GM19395 (cell line): ENCODE results near the gene PTDSS2.

Source experiments
- ATAC-seq: cut with Tn5 transposase; IDR thresholded peaks from one replicate; pipeline ENCODE4 v1.9.1; 2021; ENCODE audit warnings: mild to moderate bottlenecking, moderate library complexity; ENCODE audit not compliant: unreplicated experiment

Gene PTDSS2

DNA sequence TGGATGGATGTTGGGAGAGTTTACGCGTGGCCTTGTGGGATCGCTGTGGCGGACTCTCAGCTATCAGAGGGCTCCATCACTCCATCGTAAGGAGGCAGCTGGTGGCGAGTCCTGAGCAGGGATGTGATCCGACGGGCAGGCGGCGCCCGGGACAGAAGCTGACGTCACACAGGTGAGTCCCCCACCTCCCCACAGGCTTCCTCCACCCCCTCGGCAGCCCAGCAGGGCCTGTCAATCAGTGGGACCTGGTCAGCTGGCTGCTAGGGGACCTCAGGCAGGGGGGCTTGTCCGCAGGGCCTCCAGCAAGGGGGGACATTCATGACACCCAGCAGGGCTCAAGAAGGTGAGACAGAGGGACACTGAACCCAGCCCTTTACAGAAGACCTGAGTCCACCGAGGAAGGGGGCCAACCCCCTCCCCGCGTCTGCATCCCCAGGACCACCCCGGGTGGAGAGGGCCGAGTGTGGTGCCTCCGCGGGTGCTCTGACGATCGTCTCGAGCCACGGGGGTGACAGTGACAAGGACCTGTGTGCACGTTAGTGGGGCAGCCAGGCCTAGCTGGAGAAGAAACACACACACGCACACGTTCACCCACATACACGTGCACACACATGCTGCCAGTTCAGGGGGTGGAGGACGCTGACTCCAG is 78.2 kb downstream of the PTDSS2 start:
- no peak for ATAC-seq

DNA sequence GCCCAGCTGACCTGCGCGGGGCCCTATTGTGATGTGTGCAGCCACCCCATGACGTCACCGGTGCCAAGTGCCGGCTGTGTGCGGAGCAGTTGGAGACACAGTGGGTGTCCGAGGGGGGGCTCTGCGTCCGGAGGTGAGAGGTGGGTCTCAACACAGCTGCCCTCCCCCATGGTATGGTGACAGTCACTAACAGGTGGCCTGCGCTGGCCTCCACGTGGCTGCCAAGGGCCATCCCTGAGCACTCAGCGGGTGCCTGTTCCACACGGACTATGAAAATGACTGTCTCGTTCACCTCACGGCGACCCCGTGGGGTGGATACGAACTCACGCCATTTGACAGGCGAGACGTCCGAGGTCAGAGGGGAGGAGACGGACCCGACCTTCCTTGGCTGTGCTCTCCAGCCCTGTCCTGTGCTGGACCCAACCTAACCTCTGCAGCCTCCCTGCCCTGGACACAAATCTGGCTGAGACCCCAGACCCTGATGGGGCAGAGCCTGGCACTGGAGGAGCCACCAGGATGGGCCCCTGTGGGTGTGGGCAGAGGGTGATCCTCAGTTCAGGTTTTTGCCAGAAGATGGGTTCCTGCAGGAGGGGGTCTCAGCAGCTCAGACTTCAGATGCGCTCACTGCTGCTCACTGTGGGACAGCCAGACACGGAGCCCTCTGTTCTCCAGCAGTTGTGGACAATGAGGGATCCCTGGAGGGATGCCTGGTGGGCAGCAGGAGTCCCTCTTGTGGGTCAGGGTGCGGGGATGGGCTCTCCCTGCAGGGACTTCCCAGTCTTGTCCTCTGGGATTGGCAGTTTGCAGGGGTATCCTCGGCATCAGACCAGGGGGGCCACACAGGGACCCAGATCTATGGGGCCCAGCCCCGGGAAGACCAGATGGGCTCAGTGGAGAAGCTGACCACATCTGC is 79.0 kb downstream of the PTDSS2 start:
- no peak for ATAC-seq

DNA sequence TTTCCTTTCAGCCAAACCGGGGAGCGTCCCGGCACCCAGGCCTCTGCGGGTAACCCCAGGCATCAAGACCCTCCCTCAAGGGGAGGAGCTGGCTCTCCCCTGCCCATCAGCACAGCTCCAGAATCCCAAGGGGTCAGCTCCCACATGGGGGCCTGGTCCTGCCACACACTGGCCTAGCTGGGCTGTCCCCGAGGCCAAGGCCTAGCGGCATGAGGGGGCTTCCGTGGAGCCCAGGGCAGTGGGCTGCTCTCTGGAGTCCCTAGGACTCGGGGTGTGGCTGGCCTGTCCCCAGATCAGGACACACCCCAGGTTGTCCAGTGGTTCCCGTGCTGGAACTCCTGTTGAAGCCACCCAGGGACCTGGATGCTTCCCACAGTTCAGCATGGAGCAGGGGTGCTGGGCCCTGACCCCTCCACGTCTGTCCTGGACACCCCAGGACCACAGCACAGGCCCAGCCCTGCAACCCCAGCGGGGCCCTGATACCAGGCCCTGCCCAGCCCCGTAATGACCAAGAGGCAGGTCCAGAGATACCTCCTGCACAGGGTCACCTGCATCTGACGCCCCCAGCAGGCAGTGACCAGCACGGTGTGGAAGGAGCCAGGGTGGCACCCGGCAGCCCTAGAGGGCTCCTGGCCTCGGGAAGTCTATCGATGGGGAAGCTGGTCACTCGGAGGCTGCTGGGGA is 79.8 kb downstream of the PTDSS2 start:
- no peak for ATAC-seq

DNA sequence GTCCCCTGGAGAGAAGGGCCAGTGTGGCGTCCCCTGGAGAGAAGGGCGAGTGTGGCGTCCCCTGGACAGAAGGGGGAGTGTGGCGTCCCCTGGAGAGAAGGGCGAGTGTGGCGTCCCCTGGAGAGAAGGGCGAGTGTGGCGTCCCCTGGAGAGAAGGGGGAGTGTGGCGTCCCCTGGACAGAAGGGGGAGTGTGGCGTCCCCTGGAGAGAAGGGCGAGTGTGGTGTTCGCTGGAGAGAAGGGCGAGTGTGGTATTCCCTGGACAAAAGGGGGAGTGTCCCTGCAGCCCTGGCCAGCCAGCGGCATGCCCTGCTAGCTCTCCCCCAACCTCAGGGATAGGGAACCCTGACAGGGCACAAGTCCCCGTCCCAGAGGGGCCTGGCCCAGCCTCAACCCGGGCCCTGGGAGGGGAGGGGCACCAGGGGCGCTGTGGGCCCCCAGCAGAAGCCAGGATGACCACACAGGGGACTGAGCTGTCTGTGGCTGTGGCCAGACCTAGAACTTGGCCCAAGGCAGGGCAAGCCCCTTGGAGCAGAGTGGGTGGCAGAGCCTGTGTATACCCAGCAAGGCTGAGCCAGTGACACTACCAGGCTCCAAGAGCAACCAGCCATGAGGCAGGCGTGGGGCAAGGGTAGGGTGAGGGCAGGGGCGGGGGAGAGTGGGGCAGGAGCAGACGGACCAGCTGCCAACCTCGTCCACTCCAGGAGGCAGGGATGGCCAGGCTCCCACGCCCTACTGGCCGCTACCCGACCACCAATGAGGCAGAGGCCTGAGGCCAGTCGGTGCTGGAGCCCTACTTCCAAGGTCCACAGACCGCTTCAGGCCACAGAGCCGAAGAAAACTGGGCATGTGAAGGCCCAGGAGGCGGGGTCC is 81.1 kb downstream of the PTDSS2 start:
- no peak for ATAC-seq

DNA sequence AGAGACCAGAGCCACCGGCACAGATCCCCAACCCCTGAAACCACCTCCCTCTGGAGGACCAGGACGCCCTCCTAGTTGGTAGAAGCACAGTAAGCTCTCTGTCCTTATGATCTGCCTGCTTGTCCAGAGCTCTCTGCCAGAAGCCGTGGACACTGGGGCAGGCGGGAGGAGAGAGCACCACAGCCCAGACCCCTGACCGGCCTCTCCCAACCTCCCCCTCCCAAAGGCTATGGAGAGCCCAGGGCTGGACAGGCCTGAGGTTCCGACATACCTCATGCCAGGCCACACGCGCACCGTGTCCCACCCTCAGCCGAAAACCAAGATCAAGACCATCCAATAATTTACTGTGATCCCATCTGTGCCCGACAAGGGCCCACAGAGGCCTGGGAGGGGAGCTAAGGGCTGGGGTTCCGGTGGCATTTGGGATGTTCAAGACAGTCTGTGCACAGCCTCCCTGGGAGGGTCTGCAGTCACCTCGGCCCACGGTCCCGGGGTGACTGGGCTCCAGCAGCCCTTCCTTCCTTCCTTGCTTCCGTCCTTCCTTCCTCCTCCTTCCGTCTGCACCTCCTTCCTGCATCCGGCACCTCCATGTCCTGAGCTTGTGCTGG is 81.9 kb downstream of the PTDSS2 start:
- ATAC-seq: no peak

DNA sequence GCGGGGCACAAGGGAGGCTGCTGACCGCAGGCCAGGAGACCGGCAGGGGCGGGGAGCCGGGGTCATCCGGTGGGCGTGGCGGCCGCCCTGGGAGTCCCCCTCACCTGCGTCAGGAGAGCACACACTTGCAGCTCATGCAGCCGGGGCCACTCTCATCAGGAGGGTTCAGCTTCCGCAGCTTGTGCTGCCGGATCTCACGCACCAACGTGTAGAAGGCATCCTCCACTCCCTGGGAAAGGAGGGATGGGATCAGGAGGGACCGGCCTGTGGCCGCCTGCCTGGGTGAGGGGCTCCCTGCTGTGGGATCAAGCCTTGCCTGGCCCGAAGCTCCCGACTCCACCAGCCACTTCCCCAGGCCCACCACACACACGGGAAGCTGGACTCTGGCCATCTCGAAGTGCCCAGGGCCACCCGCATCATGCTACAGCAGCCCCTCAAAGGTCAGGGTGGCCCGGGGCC is 82.5 kb downstream of the PTDSS2 start:
- ATAC-seq: no peak

DNA sequence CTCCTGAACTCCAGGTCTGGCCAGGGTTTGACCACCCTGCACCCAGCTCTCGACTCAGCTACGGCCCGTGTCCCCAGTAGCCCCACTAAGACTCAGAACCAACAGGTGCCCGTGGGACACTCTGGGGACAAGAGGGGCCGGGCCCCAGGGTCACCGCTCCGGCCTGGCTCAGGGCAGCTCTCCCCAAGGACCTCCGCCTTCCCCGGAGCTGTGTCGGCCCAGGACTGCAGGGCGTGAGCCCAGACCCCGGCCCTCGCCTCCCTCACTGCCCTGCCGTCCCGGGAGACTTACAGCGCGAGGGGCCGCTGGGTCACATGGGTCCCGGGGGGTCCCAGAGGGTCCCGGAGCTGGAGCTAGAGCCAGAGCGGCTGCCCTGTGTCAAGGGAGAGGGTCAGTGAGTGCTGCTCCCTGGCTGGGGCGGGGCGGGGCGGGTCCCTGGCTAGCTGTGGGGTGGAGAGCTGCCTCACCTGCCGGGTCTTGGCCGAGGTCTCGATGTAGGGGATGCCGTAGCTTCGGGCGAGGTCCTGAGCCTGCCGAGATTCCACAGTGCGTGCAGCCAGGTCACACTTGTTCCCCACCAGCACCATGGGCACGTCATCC is 83.0 kb downstream of the PTDSS2 start:
- no peak for ATAC-seq

DNA sequence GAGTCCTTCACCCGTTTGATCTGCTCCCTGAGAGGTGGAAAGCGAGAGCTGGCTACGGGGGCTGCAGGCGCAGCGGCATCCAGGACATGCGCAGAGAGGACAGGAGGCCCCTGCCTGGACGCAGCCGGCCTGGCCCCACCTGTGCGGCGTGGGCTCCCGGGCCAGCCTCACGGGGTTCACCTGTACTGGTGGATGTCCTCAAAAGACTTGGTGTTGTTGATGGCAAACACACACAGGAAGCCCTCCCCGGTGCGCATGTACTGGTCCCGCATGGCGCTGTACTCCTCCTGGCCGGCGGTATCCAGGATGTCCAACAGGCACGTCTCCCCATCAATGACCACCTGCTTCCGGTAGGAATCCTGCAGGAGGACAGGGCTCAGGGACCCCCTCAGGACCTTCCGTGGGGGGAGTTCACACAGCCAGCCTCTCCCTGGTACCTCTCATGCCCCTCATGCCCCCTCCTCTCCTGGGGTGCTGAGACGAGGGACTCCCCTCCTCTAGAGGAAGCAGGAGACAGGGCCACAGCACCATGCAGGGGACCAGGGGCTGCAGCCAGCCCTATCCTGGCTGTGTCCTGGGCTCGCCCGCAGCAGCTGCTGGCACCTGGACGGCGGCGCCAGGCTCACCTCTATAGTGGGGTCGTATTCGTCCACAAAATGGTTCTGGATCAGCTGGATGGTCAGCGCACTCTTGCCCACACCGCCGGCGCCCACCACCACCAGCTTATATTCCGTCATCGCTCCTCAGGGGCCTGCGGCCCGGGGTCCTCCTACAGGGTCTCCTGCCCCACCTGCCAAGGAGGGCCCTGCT is 83.7 kb downstream of the PTDSS2 start:
- ATAC-seq: no peak

DNA sequence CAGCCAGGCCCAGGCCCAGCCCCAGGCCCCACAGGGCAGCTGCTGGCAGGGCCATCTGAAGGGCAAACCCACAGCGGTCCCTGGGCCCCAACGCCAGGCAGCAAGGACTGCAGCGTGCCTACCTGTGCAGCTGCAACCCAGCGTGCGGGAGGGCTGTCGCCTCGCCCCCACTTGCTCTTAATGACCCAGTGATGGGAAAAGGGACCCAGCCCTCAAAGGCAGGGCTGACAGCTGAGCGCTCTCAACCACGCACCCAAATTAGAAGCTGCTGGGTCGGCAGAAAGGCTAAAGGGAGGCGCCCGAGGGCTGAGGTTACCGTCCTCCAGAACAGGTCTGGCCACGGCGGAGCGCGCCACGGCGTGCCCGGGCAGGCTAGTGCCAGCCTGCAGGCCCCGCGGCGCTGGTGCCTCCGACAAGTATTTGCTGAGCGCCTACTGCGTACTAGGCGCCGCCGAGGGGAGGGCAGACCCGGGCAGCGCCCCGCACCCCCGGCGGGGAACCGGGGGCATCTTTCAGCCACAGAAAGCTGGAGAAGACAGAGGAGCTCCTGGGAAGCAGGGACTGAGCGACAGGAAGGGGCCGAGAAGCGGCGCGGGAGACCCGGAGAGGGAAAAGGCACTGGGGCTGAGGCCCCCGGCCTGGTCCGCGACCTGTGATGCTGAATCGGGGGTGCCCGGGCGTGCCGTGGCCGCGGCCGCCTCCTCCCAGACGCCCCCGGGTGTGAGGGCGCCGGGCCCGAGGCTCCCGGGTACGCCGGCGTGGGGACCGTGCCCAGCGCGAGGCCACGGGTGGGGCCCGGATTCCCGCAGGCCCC is 84.5 kb downstream of the PTDSS2 start:
- ATAC-seq: no peak

DNA sequence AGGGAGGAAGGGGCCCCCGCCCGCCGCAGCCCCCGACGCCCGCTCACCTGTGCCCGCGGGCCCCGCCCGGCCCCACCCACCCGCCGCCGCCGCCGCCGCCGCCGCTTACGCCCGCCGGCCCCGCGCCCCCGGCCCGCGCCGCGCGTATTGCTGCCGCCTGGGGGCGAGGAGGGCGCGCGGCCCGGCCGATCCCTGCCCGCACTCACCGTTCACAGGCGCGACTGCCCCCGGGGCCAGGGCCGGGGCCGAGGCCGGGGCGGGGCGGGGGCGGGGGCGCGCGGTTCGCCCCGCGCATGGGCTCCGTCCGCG is 85.1 kb downstream of the PTDSS2 start:
- ATAC-seq: peak; percentile 3

DNA sequence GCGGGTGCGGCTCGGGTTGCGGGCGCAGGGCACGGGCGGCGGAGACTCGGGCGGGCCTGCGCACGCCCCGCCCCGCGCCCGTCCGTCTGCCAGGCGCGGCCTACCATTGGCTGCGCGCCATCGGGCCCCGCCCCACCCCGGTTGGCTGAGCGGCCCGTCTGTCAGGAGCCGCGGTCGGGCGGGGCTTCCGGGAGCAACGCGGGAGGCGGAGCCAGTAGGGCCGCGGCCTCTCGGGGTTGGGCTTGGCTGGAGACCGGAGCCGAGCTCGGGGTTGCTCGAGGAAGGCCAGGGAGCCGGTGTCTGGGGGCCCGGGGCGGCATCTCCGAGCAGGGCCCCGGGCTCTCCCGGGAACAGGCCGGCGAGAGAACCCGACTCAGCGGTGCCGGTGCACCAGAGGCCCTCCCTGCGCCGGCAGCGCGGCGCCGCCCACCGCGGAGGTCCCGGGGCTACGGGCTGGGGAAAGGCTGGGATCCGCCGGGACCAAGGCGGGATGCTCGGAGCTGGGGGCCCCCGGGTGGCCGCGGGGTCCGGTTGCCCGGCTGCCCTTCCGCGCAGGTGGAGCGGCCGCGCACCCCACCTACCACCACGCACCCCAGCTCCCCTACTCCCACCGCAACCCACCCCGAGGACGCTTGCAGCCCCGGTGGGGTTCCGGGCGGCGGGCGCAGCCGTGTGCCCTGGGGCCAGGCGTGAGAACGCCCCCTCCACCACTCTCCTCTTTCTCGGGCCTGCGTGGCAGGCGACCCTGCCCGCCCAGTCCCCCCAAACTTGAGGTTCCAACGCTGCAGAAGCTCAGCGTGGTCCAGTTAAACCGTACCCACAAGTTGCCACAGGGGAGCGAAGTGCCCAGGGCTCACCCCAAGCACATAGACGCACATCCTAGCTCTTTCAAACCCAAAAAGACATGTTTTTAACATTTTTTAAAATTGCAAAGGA is 85.7 kb downstream of the PTDSS2 start, which contains the start of gene HRAS:
Gene HRAS, minus strand, starts transcription at position 58 of the 936 bp plus-strand sequence.
- ATAC-seq: peak; percentile 67

DNA sequence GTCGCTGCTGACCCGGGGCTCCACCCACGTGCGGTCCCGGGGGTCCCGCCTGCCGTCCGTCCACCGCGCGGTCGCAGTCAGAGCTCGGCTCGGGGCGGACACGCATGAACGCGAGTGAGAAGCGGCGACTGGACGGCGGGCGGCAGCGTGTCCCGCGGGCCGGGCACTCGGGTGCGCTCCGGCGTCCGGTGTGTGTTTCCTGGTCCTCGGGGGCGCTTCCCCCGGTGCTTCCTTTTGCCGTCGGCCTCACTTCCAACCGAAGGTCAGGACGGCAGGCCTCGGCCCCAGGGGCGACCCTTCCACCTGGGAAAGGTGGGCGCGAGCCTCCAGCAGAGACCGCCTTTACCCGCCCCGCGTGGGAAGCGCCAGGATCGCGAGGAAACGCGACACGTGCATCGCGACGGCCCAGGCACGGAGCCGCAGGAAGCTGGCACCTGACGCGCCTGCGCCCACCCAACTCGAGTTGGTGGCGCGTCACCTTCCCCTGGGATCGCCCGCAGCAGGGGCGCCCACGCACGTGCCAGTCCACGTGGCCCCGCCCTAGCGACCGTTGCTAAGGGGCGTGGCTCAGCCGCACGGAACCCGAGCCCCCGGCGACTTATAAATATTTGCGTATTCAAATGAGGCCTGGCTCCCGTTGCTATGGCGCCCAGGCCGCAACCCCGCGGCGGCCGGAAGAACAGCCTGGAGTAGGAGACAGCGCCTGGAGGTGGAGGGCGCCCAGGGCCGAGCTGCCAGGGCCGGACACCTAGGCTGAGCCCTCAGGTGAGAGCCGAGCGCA is 87.0 kb downstream of the PTDSS2 start, which contains the start of gene LRRC56:
Gene LRRC56, plus strand, starts transcription at position 687 of the 781 bp plus-strand sequence. CDS start 3,158 bp downstream, outside the sequence.
- peak; percentile 61 for ATAC-seq

DNA sequence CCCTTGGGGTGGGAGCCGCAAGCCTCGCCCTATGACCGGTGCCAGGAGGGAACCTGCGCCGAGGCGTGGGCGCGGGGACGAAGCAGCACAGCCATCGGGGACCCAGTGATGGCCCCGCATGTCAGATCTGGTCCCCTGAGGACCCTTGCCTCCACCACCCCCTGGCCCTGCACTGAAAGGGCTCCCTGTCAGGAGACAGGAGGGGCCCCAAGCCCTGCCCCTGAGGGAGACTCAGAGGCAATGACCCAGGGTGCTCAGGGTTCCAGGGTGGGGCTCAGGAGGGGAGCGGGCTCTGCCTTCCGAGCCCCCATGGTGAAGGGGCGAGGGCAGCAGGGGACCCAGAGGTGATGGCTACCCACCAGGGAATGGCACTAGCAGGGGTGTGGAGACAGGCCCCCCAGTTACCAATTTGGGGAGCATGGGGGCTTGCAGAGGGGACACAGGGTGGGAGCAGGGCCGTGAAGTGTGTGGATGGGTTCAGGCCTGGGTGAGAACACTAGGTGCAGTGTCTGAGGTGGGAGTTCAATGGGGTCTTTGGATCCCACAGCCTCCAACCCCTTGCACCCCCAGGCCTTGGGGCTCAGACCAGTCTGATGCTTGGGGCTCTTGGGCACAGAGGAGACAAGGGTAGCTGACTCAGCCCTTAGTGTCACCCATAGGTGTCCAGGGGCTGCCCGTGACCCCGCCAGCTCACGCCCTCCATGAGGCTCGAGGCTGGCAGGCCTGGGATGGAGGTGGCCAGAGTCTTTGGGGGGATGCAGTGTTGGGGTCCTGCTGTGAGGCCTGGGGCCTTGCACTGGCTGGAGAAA is 87.7 kb downstream of the PTDSS2 start:
- no peak for ATAC-seq

DNA sequence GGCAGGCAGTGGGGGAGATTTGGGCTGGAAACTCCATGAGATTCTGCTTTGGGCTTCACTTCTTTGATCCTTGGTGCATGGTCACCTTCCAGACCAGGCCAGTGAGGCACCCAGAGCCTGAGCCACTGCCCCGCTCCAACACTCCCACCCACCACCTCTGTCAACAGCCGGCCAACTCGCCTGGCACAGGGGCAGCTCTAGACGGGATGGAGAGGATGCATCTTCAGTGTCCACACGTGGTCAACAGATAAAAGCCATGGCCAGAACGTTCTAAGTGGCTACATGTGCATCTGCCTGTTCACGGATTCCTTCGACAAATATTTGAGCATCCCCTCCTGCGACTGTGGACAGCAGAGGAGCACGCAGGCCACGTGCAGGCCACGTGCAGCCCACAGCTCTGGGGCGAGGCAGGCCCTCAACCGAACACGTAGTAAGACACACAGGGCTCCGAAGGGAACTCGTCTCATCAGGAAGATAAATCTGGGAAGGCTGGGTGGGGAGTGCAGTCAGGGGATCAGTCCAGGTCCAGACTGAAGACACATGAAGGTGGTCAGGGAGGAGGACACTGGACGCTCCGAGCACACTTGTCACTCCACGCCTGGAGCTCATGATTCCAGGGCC is 88.5 kb downstream of the PTDSS2 start:
- ATAC-seq: no peak

DNA sequence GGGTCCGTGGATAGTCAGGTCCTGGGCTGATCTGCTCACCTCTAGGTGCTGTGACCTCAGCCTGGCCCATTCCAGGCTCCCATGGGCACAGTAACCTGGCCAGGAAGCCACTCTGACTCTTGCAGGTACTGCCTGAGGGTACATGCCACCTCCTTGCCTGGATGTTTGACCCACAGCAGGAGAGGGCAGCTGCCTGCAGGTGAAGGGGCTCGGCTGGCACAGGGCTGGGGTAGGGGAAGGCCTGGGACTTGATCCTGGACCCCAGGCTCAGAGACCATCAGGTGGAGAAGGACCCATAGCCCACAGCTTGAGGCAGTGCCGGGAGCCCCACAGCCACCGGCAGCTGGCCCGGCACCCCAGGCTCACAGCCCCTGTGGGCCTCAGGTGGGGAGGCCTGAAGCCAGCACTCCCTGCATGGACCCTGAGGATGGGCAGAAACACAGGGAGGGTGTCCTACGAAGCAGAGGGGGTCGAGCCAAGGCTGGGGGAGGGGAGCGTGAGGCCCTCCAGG is 89.9 kb downstream of the PTDSS2 start:
- no peak for ATAC-seq
